NT2/D1 (cell line): Measurements from ENCODE around the gene PRKCB.

ENCODE experiments used
- SUZ12 ChIP-seq: IDR thresholded peaks from 2 replicates; pipeline ENCODE4 v1.6.1; 2011; ENCODE audit not compliant: insufficient read length, insufficient read depth; ENCODE audit errors: extremely low read depth
- ZNF274 ChIP-seq: IDR thresholded peaks from 2 replicates; pipeline ENCODE4 v1.6.1; 2011; ENCODE audit warnings: mild to moderate bottlenecking, low read depth, low read length

- TF ChIP-seq ZNF274 (no peak), SUZ12 (no peak)
Measured at GRCh38 chr16:23964136-23964535, 128.4 kb downstream of the PRKCB start.
